C1 segment of cervical spinal cord (tissue), 14 donors: ENCODE results near the gene PPP2R1B.
A peak's percentile ranks its signal among the peaks of the same experiment; 100 is the strongest.

Source experiments
- DNase-seq, 14 donors: peaks; one replicate each; lab custom pipeline; 2025; lab: John Stamatoyannopoulos, UW

PPP2R1B gene

DNA sequence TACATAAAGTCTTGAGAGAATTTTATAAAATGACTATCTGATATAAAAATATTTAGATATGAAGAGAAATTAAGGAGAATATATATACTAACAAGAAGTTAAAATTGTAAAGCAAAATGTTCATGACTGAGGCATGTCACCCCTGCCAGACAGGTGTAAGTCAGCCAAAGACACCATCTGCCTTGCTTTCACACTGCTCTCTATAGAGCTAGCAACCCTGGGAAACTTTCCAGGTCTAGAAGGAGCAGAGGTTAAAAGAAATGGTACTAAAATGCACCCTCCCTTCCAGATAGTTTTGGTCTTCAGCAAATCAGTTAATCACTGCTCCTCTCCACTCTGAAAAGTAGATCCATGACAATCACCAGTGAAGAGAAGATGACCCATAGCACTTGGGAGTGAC, 16.5 kb downstream of the PPP2R1B start:
- DNase-seq = peak in 1 of 14 donors; percentile 85

DNA sequence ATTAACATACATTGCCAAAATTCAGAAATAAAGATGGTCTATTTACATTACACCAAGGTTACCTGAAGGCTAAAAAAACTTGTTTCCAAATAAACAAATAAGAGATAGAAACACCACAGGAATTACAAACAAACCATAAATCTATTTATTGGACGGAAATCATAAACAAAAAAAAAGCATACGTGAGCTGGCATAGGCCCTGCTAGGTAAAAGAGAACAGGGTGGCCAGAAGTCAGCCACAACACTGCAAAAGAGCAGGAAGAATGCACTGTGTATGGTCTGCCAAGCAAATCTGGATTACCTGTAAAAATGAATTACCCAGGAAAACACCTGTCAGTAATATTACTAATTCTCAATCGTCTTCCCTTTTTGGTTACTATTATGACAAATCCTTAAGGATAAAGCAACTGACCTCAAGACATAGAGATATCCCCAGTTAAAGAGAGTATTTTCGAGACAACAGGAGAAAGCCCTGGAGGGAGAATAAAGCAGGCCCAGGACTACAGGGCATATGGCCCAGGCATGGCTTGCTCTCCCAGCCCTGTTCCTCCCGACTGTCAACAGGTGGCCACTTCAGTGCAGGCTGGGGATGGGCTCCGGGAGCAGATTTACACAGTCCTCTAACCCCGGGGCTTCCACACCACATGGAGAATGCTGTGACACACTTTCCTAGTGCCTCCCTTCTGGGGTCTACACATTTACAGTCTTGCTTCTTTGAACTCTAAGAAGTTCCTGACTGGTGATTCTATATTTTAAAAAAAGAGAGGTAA, 18.0 kb downstream of the PPP2R1B start:
- DNase-seq = no peak

DNA sequence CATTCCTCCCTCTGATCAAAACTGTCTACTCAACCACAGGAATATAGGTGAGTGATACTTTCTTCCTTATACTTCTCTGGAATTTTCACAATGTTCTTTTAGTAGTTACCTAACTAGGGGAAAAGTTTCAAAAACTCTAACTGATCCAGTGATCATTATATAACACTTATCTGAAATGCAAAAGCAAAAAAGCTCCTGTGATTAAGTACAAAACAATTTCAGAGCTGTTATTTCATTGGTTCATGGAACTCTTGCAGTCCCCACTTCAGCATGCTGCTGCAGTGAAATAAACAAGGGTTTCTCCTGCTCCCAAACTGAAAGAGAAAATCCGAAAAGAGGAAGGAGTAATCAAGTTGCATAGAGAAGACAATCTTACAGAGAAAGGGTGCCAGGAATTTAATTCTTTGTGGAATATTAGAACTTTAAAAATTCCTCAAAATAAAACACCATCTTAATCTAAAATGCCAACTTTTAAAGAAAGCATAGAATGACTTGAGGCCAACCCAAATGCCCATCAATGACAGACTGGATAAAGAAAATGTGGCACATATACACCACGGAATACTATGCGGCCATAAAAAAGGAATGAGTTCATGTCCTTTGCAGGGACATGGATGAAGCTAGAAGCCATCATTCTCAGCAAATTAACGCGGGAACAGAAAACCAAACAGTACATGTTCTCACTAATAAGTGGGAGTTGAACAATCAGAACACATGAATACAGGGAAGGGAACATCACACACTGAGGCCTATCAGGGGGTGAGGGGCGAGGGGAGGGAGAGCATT, 20.3 kb downstream of the PPP2R1B start:
- no peak for DNase-seq

DNA sequence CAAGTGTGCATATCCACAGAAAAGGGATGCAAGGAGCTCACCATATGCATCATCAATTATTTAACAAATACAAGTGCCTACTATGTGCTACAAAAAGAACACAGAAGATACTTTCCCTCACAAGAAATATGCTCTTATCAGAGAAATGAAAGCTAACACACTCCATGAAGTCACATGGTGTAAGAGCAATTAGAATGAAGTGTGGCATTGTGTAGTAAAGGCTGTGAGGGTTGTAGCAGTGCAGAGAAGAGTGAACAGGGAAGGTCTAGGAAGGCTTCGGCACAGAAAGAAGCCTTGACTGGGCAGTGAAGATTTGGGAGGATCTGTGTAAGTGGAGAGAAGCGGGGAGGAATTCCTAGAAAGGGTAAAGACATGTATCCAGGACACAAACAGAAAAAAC, 22.5 kb downstream of the PPP2R1B start:
- no peak for DNase-seq

DNA sequence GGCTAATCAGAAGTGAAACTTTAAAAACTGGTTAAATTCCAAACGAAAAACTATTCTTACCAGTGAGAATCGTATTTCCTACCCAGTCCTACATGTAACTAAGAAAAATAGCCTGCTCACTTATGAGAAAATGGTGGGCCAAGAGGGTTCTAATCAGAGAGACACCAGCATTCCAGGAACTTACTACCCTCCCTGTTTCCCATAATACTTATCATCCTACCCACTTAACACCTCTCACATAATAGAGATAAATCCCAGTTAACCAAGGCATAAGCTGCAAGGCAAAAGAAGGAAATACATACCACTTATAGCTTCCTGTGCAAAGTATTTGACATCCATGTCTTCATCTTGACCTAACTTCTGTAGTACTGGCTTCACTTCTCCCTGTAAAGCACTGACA, 24.4 kb downstream of the PPP2R1B start:
- no peak for DNase-seq

DNA sequence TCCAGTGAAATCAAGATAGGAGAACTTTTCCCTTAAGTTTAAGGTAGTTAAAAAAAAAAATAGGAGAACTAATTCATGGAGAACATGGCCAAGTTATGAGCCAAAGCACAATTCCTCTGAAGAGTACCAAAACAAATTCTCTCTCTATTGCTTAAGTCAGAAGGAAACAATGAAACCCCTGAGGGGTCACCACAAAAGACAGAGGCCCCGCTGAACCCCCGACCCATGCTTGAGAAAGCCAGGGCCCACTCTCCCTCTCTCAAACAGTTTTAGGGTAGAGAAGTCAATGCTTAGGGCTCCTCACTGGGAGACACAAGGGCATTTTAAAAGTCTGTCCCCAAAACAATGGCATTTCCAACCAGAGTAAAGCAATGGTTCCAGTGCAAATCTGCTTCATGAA, 26.9 kb downstream of the PPP2R1B start:
- no peak for DNase-seq

DNA sequence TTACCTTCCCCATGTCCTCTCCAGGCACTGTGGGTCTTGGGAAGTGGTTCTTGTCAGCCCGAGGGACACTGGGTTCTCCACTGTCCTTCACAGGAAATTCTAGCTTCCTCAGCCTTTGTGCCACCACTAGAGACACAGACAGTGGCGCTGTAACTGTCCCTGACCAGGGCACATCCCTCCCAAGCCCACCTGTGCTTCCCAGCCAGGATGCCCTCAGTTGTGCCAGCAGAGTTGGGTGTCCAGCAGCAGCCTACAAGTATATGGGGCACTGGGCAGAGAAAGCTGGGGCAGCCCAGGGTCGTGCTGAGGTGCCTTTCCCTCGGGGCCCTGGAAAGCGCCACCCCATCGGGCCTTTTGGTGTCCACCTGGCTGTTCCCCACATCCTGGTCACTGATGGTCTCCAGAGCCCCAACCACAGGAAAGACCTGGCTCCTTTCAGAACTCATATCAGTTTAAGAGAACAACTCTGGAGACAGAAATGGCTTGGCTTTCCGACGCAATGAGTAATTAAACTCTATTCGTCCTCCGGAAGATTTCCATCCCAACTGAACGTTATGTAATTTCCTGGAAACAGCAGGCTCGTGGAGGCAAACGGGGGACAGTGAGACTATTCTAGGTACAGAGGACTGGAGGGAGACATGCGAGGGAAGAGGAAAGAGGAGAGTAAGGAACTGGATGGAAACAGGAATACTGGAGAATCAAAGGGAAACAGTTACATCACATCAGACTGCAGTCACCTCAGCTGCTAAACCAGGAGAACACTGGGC, 28.6 kb downstream of the PPP2R1B start:
- DNase-seq = peak in 5 of 14 donors; percentile 11 to 46 (median 42)

DNA sequence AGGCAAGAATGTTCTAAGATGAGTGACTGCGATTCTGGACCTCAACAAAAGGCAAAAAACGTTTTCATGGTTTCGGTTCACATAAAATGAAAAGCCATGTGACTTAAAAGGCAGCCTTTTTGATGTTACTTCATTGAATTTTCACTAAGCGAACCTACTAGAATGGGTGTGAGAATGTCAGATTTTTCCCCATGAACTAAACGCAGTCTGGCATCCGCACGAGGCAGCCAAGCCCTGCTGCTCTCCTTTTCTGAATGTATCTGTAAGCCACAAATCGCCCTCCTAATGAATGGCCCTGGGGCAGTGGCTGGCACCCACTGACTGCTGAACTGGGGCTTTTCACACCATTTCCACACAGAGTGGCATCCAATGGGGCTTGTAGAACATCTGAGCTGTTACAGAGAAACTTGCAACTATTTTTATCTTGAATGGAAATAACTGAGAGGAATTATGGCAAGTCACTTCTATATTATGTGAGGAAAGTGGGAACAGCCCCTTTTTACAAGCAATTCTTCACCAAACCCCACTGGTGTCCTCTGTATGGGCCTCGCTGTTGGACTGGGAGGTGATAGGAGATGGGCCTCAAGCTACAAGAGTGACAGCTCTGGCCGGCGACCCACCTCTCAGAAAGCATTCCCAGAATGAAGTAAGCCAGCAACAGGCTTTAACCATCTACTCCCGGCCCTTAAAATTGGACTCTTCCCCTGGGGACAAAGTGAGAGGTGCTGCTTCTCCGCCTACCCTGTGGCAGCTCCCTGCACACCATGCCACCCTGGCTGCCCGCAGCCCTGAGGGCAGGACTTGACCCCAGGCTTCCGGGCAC, 29.4 kb downstream of the PPP2R1B start:
- peak in 5 of 14 donors; percentile 19 to 45 (median 38) for DNase-seq

DNA sequence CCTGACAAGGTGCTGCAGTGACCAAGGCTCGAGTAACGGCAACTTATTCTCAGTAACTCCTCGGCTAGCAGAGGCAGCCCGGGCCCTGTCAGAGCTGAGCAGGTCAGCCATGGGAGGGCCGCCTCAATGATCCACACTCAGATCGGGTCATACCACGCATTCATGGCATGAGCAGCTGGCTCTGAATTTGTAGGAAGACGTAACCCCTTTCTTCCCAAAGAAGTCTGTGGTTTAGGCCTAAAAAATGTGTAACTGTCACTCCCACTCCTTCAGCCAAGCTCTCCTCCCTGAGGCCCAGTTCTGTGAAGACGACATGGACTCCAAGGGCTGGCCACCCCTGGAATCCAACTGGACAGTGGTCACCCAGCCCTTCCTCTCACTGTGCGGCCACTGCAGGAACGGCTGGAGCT, 30.0 kb downstream of the PPP2R1B start:
- DNase-seq = peak in 5 of 14 donors; percentile 36 to 79 (median 52)

DNA sequence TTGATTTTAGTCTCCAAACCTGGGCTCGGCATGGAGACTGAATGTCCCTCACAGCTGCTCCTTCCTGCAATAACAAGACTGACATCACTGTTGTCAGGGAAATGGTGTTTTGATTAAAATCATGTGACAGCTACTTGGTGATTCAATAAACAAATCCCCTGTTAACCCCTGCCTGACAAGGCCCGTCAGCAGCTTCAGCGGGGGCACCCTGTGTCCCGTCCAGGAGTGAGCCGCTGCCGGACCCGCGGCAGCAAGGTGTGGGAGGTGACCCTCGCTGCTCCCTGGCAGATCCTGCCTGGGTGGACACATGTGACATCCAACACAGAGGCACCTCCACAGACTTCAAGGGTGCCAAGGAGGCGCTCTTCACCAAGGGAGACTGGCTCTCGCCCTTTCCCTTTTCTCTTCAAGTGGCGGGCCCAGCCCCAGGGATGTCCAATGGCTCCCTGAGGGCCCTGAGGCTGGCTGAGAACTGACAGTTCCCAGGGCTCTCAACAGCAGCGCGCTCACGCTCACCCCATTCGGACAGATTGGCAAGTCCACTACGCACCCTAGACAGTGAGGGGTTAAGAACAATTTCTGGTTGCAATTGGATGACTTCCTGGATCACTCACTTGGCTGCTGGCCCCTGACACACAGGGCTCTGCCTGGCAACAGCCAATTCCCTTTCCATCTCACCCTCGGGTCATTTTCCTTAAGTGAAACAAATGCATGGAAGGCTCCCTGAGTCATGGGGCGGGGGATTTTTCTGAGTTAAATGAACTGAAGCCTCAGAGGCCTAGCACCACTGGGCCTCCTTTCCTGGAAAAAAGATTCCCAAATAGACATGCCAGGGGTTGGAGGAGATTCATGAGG, 30.7 kb downstream of the PPP2R1B start:
- DNase-seq = peak in 13 of 14 donors; percentile 79 to 97 (median 90)

DNA sequence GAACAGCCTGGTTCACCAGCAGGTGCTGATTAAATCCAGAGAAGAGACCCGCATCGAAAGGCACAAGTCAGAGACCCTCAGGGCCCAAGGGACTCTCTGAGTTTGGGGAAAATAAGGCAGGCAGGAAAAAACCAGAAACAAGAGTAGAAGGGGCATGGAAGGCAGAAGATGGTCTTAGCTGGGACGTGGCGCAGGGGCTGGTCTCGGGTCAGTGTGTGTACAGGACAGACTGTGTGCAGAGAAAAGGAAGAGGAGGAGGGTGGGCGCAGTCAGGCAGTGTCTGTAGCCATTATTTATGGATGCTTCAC, 31.3 kb downstream of the PPP2R1B start:
- DNase-seq = peak in 2 of 14 donors; percentile 55 to 84

DNA sequence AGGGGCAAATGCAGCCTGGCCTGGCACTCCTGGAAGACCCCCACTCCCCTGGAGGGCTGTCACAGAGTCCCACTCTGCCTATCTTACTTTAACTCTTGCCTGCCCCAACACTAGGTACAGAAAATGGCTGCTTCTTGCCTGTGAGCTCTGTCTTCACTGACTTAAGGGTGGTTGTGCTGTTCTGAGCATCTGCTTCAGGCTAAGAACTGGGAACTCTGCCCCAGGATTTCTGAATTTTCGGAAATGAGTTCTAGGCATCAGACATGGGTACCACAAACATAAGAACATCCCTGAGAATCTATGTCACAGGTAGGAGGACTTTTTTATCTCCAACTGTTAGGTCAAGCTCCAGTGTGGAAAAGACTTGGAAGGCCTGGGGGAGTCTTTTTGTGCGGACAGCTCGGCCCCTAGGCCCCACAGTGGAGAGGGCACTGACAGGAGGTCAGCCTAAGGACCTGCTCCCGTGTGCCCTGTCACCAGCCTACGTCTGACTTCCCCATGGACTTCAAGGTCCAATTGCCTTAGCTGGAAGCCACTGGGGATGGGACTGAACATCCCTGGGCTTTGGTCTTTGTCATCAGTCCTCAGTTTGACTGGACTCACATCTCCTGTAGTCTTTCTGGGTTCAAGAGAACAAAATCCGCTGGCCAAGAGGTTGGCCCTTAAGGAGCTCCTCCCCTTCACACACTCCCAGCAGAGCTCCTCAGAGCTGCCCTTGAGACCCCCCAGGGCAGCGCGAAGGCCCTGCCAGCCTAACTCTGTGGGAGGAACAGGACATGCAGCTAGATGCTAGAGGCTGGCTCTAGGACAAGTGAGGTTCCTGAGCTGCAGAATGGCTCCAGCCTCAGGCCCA, 31.9 kb downstream of the PPP2R1B start:
- peak in 6 of 14 donors; percentile 51 to 74 (median 64) for DNase-seq

DNA sequence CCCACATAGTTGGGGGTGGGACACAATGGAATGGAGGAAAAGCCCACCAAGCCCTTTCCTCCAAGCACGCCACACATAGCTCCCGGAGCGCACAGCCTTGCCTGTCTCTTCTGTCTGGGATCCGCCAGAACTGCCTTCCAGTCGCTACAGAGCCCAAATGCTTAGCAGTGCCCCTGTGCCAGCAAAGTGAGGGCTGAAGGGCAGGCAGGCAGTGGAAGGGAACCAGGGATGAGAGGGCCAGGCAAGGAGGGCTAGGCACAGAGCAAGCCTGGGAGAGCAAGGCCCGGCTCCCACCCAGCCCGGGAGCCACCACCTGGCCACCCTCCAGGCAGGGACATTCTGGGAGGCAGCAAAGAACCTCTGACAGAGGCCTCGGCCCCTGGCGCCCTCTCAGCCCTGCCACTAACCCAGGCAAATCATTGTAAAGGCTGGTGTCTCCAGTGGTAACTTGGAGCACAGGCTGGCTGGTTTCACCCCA, 32.5 kb downstream of the PPP2R1B start:
- DNase-seq = peak in 7 of 14 donors; percentile 33 to 68 (median 46)

DNA sequence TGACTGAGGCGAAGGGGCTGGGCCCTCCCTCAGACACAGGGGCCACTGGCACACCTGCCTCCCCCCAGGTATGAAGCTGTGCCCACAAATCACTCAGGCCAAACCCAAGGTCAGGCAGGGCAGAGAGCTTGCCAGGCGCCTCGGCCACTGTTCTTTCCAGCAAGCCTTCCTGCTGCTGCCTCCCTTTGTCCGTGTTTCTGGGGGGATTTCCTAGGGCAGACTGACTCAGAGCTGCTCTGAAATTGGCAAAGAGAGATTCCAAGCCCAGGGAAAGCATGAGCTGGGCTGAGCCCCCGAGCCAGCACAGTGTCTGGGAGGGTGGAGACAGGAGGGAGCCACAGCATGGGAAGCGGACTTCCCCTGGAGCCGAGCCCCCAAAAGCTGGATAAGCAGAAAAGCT, 33.2 kb downstream of the PPP2R1B start:
- peak in 7 of 14 donors; percentile 41 to 84 (median 46) for DNase-seq

DNA sequence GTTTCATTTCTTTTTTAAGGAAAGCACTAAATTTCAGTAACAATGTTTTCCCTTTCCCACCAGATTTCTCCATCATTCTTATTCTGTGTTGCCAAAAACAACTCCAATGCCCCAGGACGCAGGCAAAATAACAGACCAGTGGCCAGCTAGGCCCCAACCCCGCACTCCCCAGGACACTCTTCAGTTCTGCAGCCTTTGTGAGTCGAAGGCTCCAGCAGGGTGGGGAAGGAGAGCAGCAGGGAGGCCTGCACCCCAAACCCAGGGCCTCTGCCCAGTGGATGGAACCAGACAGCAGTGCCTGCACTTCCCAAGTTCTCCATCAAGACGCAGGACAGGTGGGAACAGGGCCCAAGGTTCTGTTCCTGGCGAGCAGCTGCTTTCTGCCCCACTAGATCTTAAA, 34.4 kb downstream of the PPP2R1B start:
- peak in 1 of 14 donors; percentile 27 for DNase-seq

DNA sequence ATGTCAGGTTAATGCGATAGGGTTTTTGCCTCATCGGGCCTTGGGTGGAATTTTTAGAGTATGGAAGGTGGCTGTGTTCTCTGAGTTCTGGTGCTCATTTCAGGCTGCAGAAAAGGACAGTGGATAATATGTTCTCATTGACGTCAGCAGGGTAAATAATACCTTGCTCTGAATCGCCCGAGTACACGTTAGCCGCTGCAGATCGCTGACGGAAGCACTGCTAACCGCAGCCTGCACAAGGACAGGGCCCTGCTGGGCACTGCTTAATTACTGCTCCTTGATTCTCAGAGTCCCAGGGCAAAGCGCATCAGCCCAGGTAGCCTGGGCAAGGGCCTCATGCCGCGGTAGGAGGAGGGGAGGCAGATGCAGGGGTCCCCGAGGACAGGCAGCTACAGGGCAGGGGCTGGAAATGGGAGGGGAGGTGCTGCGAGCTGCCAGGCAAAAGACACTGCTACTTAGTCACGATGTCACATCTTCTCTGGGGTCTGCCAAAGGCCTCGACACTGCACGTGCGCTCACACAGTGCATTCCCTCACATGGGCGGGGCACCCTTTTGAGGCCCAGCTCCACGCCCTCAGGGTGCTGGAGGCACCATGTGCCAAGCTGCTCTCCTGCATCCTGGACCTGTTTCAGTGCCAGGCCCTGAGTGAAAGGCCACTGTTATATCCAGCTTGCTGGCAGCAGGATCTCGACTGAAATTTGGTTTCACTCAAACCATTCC, 35.2 kb downstream of the PPP2R1B start:
- DNase-seq = peak in 11 of 14 donors; percentile 11 to 71 (median 32)

DNA sequence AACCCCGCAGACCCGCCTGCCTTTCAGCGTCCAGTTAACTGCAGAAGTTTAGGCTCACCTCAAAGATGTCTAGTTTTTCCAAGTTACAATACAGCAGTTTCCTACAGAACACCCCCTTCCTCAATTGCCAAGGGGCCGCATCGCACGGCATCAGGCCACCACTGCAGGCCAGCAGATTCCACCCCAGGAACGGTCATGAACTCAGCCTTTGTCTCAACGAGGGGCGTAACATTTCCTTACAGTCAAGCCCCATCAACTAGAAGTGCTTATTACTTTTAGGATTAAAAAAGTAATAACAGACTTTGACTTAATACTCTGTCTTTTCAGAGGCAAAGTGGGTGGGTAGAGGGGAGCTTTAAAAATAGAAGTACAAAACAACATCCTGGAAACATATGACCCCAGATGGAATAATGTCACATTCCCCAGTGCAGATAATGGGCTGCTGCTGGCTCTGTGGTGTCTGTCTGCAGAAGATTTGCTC, 36.3 kb downstream of the PPP2R1B start:
- peak in 1 of 14 donors; percentile 18 for DNase-seq
